Vagina (tissue), 2 donors: ENCODE results near the gene STX4. TPM values are rescaled to one million over a fixed set of nuclear protein-coding genes. Genes with fewer than 3 reads are reported as not detected.

Experiments
- DNase-seq, 2 donors: peaks; one replicate each; pipeline ENCODE4 v3.0.0-alpha.2; 2017; ENCODE audit errors: extremely low spot score in 2 of 2
- H3K27ac ChIP-seq: fragments of 200-600 bp; sonication (generic); one replicate; pipeline ENCODE4 v1.5.1; 2019
- H3K27me3 ChIP-seq: fragments of 200-600 bp; sonication (generic); one replicate; pipeline ENCODE4 v1.5.1; 2019
- H3K36me3 ChIP-seq, 2 donors: fragments of 200-600 bp; sonication (generic); one replicate each; pipeline ENCODE4 v1.5.1; 2017 to 2019
- H3K4me1 ChIP-seq: fragments of 200-600 bp; sonication (generic); one replicate; pipeline ENCODE4 v1.5.1; 2019
- H3K4me3 ChIP-seq, 2 donors: fragments of 200-600 bp; sonication (generic); 1 replicate in 1 of 2; 2 replicates in 1 of 2; pipeline ENCODE4 v1.5.1; 2016 to 2019
- H3K9me3 ChIP-seq: fragments of 200-600 bp; sonication (generic); one replicate; pipeline ENCODE4 v1.5.1; 2019
- POLR2A ChIP-seq, 2 donors: fragments of 450-650 bp; IDR thresholded peaks; one replicate each; pipeline ENCODE4 v1.6.1; 2017; ENCODE audit warnings: antibody characterized with exemption in 2 of 2, mild to moderate bottlenecking in 2 of 2, moderate library complexity in 2 of 2
- POLR2AphosphoS5 ChIP-seq, 2 donors: sonication (generic); formaldehyde crosslinking; IDR thresholded peaks; one replicate each; pipeline ENCODE4 v1.9.0; 2017; ENCODE audit warnings: antibody characterized with exemption in 2 of 2, mild to moderate bottlenecking in 2 of 2, low read depth in 1 of 2; ENCODE audit not compliant: insufficient read depth in 1 of 2
- intact Hi-C: fragments of 100-400 bp; cut with DNase I; formaldehyde crosslinking; loops from one replicate; pipeline ENCODE4 v1.15.1; 2023
- total RNA-seq: library from RNA; depleted of rRNA; stranded (reverse); fragments of >200 nt; gene quantifications from one replicate; pipeline ENCODE4 v1.2.3, GENCODE V29; 2016
- TF ChIP-seq, protein P1 (sequence below), 3 experiments: fragments of 450-650 bp in 2 of 3; fragments of 200-600 bp in 1 of 3; sonication (generic) in 1 of 3; IDR thresholded peaks; one replicate each; pipeline ENCODE4 v1.5.1; 2017 to 2019; ENCODE audit warnings: antibody characterized with exemption in 3 of 3, mild to moderate bottlenecking in 2 of 3, moderate library complexity in 2 of 3

STX4 gene
- total RNA-seq, 1 donor from 2014 or later = 42.5 TPM

DNA sequence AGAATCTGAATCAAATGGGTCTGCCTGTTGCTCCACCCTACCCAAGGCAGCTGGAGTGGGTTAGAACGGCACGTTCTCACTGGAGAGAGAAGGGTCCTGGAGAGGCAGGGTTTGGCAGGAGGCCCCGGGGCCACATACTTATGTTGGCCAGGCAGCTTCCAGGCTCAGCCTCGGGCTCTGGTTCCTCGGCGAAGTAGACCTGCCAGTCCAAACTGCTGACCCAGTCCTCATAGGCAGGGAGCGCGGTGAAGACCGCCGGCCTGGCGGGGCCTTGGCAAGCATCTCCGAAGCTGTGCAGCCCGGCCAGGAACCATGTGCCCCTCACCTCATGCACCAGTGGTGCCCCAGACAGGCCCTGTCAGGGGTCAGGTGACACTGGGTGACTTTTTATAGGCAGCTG is 50.6 kb downstream of the STX4 start:
- H3K27me3 ChIP-seq = no peaks in the 10 kb centered on the region
- H3K4me3 ChIP-seq = no peak overlapping the region
- no peak overlapping the region for H3K27ac ChIP-seq
- H3K4me1 ChIP-seq = peaks cover 13% of the 10 kb centered on the region
- no peak for DNase-seq
- no peaks in the 10 kb centered on the region for H3K9me3 ChIP-seq
- TF ChIP-seq POLR2A (IDR thresholded peaks at IDR 0.05) = no peak
- H3K36me3 ChIP-seq = peaks cover 0 to 59% of the 10 kb centered on the region in 2 donors
- intact Hi-C loops = loop anchor here (5.0 to 10.0 kb wide), 2 partner anchors 52 to 61 kb away; partner anchors contain the start of gene STX4

DNA sequence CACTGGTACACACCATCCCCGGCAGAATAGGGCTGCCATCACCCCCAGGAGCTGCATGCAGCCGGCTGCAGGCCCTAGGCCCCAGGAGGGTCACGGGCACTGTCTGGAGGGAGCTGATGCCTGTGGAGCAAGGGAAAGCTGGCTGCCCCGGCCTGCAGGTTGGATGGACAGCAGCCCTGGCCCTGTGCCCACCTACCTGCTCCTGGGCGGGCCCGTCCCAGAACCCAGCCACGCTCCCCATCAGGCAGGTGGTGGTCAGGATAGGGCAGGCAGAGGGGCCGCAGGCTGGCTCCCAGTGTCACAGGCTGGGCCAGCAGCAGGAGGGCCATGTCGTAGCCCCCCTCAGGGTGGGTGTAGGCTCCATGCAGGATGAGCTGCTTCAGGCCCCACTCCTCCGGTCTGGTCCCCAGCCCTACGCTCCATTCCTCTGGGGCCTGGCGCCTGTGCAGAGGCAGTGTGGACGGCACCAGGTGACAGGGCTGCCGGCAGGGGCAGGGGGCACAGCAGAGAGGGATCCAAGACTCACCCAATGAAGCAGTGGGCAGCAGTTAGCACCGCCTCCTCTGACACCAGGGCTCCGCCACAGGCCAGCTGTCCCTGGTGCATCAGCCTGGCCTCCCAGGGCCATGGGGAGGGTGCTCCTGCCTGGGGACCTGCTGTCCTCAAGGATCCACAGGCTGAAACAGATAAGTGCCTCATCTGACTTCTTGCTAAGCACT is 51.4 kb downstream of the STX4 start:
- Histone ChIP-seq H3K4me1 (peaks cover 13% of the 10 kb centered on the region), H3K9me3 (no peaks in the 10 kb centered on the region), H3K27me3 (no peaks in the 10 kb centered on the region), H3K4me3 (no peak overlapping the region), H3K27ac (no peak overlapping the region), H3K36me3 (peaks cover 0 to 51% of the 10 kb centered on the region in 2 donors)
- intact Hi-C loops = loop anchor here (5.0 to 10.0 kb wide), 2 partner anchors 52 to 60 kb away; partner anchors contain the start of gene STX4
- TF ChIP-seq POLR2A (IDR thresholded peaks at IDR 0.05) (no peak), POLR2AphosphoS5 (IDR thresholded peaks at IDR 0.05; ENCODE audit: insufficient read depth in 1 of 2, low read depth in 1 of 2) (no peak)
- TF ChIP-seq, protein P1, sequence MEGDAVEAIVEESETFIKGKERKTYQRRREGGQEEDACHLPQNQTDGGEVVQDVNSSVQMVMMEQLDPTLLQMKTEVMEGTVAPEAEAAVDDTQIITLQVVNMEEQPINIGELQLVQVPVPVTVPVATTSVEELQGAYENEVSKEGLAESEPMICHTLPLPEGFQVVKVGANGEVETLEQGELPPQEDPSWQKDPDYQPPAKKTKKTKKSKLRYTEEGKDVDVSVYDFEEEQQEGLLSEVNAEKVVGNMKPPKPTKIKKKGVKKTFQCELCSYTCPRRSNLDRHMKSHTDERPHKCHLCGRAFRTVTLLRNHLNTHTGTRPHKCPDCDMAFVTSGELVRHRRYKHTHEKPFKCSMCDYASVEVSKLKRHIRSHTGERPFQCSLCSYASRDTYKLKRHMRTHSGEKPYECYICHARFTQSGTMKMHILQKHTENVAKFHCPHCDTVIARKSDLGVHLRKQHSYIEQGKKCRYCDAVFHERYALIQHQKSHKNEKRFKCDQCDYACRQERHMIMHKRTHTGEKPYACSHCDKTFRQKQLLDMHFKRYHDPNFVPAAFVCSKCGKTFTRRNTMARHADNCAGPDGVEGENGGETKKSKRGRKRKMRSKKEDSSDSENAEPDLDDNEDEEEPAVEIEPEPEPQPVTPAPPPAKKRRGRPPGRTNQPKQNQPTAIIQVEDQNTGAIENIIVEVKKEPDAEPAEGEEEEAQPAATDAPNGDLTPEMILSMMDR (IDR thresholded peaks at IDR 0.05) = no peak
- DNase-seq = no peak

- intact Hi-C loops = loop anchor here (10.0 kb wide), 1 partner anchor 59 kb away; no protein-coding TSS in a partner anchor
- no peak for TF ChIP-seq POLR2A (IDR thresholded peaks at IDR 0.05)
- no peak for TF ChIP-seq POLR2AphosphoS5 (IDR thresholded peaks at IDR 0.05; ENCODE audit: insufficient read depth in 1 of 2, low read depth in 1 of 2)
- TF ChIP-seq, protein P1 (IDR thresholded peaks at IDR 0.05) = no peak
- no peaks in the 10 kb centered on the region for H3K9me3 ChIP-seq
- peaks cover 13% of the 10 kb centered on the region for H3K4me1 ChIP-seq
- DNase-seq = no peak
- H3K36me3 ChIP-seq = peaks cover 0 to 44% of the 10 kb centered on the region in 2 donors
- H3K27ac ChIP-seq = no peak overlapping the region
- no peaks in the 10 kb centered on the region for H3K27me3 ChIP-seq
- H3K4me3 ChIP-seq = no peak overlapping the region
These were observed 52.1 kb downstream of the STX4 start for GRCh38 chr16:31085411-31085810.

DNA sequence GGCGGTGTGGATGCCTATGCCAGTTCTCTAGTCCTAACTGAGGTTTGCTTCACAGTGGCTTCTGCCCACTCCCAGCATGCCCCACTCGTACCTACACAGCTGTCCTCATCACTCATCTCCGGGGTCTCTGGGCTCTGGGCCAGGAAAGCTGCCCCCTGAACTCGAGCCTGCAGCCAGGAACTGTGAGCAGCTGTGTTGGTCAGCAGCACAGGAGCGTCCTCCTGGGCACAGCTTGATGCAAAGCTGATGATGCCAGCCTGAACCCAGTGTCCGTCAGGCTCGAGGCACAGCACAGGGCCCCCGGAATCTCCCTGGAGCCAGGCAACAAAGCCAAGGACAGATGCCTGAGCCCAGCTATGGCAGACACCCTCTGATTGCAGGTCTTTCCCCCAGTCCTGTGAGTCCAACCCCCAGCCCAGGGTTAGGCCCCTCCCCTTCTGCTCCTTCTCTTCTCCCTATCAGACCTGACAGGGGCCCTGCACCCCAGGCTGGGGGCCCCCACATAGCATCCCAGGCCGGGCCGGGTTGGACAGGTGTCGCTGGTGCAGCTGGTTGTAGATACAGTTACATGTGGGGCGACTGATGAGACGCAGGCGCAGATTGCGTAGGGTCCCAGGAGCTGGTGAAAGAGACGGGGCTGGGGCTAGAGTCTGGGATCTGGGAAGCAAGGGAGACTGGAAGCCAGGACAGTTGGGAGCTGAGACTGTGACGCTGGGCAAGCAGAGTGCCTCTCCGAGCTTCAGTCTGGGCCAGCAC is 52.7 kb downstream of the STX4 start:
- intact Hi-C loops = loop anchor here (10.0 kb wide), 1 partner anchor 59 kb away; no protein-coding TSS in a partner anchor
- Histone ChIP-seq H3K27ac (no peak overlapping the region), H3K4me1 (peaks cover 13% of the 10 kb centered on the region), H3K27me3 (no peaks in the 10 kb centered on the region), H3K36me3 (peaks cover 0 to 44% of the 10 kb centered on the region in 2 donors), H3K9me3 (no peaks in the 10 kb centered on the region), H3K4me3 (no peak overlapping the region)
- DNase-seq = no peak
- TF ChIP-seq POLR2AphosphoS5 (IDR thresholded peaks at IDR 0.05; ENCODE audit: insufficient read depth in 1 of 2, low read depth in 1 of 2) (no peak), POLR2A (IDR thresholded peaks at IDR 0.05) (no peak)

GRCh38 chr16:31086629-31086906 is 53.2 kb downstream of the STX4 start:
- no peaks in the 10 kb centered on the region for H3K27me3 ChIP-seq
- intact Hi-C loops = loop anchor here (10.0 kb wide), 1 partner anchor 58 kb away; no protein-coding TSS in a partner anchor
- TF ChIP-seq, protein P1 (IDR thresholded peaks at IDR 0.05) = no peak
- H3K27ac ChIP-seq = no peak overlapping the region
- H3K9me3 ChIP-seq = no peaks in the 10 kb centered on the region
- no peak overlapping the region for H3K4me3 ChIP-seq
- H3K4me1 ChIP-seq = peaks cover 11% of the 10 kb centered on the region
- H3K36me3 ChIP-seq = peaks cover 0 to 40% of the 10 kb centered on the region in 2 donors
- DNase-seq = no peak

- H3K36me3 ChIP-seq = peaks cover 0 to 32% of the 10 kb centered on the region in 2 donors
- H3K4me1 ChIP-seq = peaks cover 2% of the 10 kb centered on the region
- TF ChIP-seq POLR2A (IDR thresholded peaks at IDR 0.05) (no peak), POLR2AphosphoS5 (IDR thresholded peaks at IDR 0.05; ENCODE audit: insufficient read depth in 1 of 2, low read depth in 1 of 2) (no peak)
- TF ChIP-seq, protein P1 (IDR thresholded peaks at IDR 0.05) = no peak
- DNase-seq = no peak
- H3K27ac ChIP-seq = no peak overlapping the region
- no peaks in the 10 kb centered on the region for H3K27me3 ChIP-seq
- H3K4me3 ChIP-seq = no peak overlapping the region
- intact Hi-C loops = loop anchor here (10.0 kb wide), 1 partner anchor 57 kb away; no protein-coding TSS in a partner anchor
- H3K9me3 ChIP-seq = no peaks in the 10 kb centered on the region
These were observed 54.1 kb downstream of the STX4 start for GRCh38 chr16:31087481-31087880.
